Measurements from ENCODE around the gene OPHN1. TPM values are rescaled to one million over a fixed set of nuclear protein-coding genes. Genes with fewer than 3 reads are reported as not detected.

Gene OPHN1
- total and polyA plus RNA-seq, 2 donors (not counting 3 experiments of a cell fraction or from before 2014, with no cell fraction given) = 3.9 to 6.7 TPM

- H2AFZ ChIP-seq (ENCODE audit: low read depth, low read length) = no peak overlapping the region
- no peaks in the 10 kb centered on the region for H3K79me2 ChIP-seq (ENCODE audit: control insufficient read depth, insufficient read depth, low read length)
- dilution Hi-C loops (cut with MboI; ENCODE audit: extremely low pct_ligation_motif_present, low sequenced_read_pairs) = no loop called here
- no peaks in the 10 kb centered on the region for H3K36me3 ChIP-seq (ENCODE audit: control insufficient read depth in 2 of 2, extremely low read depth in 1 of 2, insufficient read depth in 2 of 2, low read length in 2 of 2)
- ChIA-PET POLR2A (no interaction called here), CTCF (no interaction called here)
- H3K4me3 ChIP-seq (replicated peaks in 1 of 3; ENCODE audit: insufficient read depth in 1 of 3, low read depth in 1 of 3, low read length in 3 of 3) = no peak overlapping the region
- no peaks in the 10 kb centered on the region for H3K9me1 ChIP-seq (replicated peaks; ENCODE audit: control insufficient read depth, extremely low read depth, insufficient read depth, low read length)
- DNase-seq (ENCODE audit: low read depth, low spot score) (no peak), FAIRE-seq (no peak)
- TF ChIP-seq EZH2 (IDR thresholded peaks at IDR 0.05; ENCODE audit: borderline replicate concordance, low read depth, low read length, severe bottlenecking) (no peak), MAX (IDR thresholded peaks at IDR 0.05; ENCODE audit: insufficient read depth, insufficient read length) (no peak), POLR2A (IDR thresholded peaks at IDR 0.05; ENCODE audit: low read depth, low read length) (no peak), POLR2AphosphoS5 (IDR thresholded peaks at IDR 0.05; ENCODE audit: insufficient read depth, low read depth, low read length) (no peak), GATA2 (IDR thresholded peaks at IDR 0.05; ENCODE audit: insufficient read depth, insufficient read length, low read depth, low read length) (no peak), FOS (IDR thresholded peaks at IDR 0.05; ENCODE audit: borderline replicate concordance, insufficient read depth, low read length) (no peak), MYC (IDR thresholded peaks at IDR 0.05; ENCODE audit: low read depth, low read length) (no peak), CTCF (IDR thresholded peaks at IDR 0.05; ENCODE audit: extremely low read depth in 1 of 2, insufficient read depth in 1 of 2, low read depth in 1 of 2, low read length in 2 of 2) (no peak), JUN (IDR thresholded peaks at IDR 0.05; ENCODE audit: borderline replicate concordance, insufficient read depth, insufficient read length, low read depth) (no peak)
- H3K4me2 ChIP-seq (ENCODE audit: insufficient read depth, low read length) = no peak overlapping the region
- no peaks in the 10 kb centered on the region for H3K9me3 ChIP-seq (replicated peaks; ENCODE audit: control insufficient read depth, insufficient read depth, low read length)
- BruUV-seq (replicated peaks) = no TSS peak
- no peak overlapping the region for H3K27ac ChIP-seq (ENCODE audit: insufficient read depth, low read depth, low read length)
- peaks cover 7% of the 10 kb centered on the region for H3K4me1 ChIP-seq (ENCODE audit: control insufficient read depth, extremely low read depth, insufficient read depth, low read length)
- intact Hi-C loops (cut with micrococcal nuclease) = loop anchor here (2.0 kb wide), 1 partner anchor 45 kb away; no protein-coding TSS in a partner anchor
- H4K20me1 ChIP-seq (replicated peaks; ENCODE audit: control insufficient read depth, extremely low read depth, insufficient read depth, low read length) = no peaks in the 10 kb centered on the region
- H3K27me3 ChIP-seq (ENCODE audit: control insufficient read depth in 2 of 2, insufficient read depth in 2 of 2, low read length in 2 of 2) = no peaks in the 10 kb centered on the region
- H3K9ac ChIP-seq (replicated peaks; ENCODE audit: extremely low read depth, insufficient read depth, low read length) = no peak overlapping the region
These were observed 15.6 kb downstream of the OPHN1 start for GRCh38 chrX:68417651-68418050.

All from endothelial cell of umbilical vein (primary cell).